Suppressor macrophage treated with lipopolysaccharide for 4 hours (primary cell): ENCODE data around the gene IFI27.

ENCODE experiments used
- DNase-seq: peaks from one replicate; pipeline ENCODE4 v3.0.0-alpha.2; 2020

Gene IFI27

DNA sequence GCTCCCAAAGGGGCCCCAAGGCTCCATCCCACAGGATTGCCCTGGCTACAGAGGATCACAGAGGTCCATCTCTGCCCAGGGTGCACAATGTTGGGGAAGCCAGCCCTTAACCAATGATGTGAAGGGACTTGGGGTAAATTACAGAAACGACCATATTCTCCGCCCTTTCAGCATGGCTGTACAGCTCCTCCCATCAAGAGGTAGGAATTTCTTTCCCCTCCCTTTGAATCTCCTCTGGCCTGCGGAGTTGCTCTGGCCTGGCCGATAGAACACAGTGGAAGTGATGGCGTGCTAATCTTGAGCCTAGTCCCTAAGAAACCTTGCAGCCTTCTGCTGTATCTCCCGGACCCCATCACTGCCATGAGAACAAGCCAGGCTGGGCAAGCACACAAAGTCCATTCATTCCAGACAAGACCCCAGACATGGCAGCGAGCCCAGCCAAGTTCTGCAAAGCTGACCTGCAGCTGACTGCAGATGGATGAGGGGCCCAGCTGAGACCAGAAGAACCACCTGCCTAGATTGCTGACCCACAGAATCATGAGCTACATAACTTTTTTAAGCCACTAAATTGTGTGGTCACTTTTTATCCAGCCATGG is 6.9 kb upstream of the IFI27 start:
- DNase-seq = no peak

DNA sequence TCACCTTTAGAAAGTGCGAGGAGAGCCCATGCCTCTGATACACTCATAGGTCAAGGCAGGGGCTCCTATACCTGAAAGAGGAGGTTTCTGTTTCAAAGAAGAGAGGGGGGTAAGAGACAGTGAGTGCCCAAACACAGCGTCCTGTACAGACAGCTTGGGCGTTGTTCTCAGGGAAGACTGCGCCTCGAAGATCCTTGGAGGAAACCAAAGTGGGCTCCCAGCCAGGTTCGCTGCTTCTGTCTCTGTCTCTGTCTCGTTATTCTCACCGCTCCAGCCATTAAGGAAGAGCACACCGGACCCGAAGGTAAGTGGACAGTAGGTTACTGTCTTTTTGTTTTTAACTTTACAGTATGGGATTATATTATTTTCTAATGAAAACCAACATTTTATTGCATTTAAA is 5.8 kb upstream of the IFI27 start:
- no peak for DNase-seq

DNA sequence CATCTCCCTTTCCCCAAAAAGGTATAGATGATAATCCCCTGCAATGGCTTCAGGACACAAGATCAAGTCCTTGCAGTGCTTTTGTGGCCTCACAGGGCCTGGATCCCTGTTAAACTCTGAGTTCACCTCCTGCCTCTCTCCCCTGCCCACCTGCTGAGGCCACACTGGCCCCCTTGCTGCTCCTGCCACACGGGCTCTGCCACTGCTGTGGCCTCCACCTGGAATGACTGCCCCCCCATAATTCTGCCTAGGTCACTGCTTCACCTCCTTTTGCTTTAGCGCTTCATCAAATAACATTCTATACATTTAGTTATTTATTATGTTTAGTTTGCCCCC is 653 bp upstream of the IFI27 start:
- no peak for DNase-seq

DNA sequence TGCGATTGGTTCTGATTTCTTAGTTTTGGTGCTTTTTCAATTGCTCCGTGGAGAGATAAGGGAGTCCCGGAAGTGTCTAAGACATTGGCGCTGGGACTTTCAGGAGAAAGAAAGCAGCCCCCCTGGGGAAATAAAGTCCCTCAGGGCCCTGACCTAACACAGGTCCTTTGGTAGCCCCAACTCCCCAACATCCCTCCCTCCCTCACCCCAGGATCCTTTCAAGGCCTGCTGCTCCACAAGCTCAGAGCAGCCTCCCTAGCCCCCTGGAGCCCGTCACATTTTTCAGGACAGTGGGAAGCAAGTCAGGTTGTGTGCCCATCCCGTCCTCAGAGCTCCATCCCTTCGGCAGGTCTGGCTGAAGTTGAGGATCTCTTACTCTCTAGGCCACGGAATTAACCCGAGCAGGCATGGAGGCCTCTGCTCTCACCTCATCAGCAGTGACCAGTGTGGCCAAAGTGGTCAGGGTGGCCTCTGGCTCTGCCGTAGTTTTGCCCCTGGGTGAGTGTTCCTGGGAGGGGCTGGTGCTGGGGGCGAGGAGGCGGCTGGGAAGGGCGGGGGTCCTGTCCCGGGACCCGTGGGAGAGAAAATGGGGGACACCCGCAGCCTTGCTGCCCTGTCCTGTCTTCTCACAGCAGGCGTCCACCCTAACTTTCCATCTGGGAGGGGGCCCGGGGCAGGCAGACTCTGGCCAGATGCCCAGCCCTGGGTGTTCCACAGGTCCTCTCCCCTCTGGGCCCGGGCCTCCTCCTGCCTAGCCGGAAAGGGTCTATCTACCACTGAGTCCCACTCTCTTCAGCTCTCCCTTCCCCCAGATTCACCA is 950 bp downstream of the IFI27 start:
- no peak for DNase-seq

DNA sequence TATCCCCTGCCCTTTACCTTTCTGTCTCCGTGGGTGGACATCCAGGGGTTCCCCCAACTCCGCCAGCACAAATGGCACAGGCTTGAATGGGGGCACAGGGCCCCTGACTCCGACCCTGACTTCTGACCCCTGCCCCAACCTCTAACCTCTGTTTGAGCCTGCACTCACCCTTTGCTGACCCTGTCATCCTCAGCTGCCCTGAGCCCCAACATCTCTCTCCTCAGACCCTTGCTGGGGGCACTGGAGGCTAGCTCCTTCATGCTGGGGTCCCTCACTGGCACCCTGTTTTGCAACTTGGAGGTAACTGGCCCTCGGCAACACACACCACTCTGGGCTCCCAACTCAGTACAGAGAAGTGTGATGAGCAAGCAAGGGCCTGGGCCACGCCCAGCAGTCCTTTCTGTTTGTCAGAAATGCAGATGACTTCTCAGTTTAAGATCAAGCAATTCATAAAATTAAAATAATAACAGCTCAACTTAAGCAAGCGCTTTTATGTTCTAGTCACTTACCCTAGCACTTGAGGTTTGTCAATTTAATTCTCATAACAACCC is 2.1 kb downstream of the IFI27 start:
- no peak for DNase-seq

DNA sequence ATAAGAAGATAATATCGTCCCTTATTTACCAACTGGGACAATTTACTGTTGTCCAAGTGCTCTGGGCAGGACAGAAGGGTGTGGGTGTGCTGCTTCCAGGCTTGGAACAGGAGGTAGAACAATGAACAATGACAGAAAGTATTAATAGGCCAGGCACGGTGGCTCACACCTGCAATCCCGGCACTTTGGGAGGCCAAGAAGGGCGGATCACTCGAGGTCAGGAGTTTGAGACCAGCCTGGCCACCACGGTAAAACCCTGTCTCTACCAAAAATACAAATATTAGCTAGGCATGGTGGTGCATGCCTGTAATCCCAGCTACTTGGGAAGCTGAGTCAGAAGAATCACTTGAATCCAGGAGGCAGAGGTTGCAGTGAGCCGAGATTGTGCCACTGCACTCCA is 2.5 kb downstream of the IFI27 start:
- no peak for DNase-seq

DNA sequence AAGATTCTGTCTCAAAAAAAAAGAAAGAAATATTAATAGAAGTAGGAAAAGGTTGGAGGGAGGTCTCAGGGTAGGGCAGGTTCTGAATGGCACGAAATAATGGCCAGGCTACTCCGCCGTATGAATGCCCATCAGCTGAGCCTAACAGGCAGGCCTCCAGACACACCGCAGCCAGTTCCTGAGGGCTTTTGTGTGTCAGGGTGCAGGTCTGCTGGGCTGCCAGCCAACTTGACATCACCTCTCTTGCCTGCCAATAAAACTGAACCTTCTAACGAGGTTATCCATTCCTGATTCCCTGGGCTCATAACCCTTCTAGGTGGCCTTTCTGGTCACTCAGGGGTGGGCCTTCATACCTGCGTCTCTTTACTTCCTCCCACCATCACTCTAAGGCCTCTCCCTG is 3.0 kb downstream of the IFI27 start:
- no peak for DNase-seq

DNA sequence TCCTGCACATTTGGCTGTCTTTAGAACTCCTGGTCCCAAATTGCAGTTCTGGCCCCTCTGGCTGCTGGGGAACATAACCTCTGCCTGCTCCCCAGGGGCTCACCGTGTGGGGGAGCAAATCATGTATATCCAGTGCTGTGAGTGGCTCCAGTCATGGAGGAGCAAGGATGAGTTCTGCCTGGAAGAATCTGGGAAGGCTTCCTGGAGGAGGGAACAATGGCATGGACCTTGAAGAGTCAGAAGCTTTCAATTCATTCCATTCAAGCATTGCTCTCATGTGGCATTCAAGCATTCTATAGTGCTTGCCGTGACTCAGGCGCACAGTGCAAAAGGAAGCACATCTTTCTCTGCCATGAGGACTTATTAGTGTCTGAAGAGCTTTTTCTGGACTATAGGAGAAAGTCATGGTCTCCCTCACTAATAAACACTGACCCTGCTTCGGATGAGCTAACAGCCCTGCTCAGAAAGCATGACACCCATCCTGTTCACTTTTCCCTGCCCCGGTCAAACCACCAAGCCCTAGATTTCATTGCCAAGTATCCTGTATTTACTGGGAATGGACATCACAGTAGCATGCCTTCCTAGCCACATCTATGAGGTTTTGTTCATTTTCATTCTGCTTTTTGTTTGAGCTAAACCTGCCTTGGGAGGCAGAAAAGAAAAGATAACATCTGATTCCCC is 3.5 kb downstream of the IFI27 start:
- no peak for DNase-seq

DNA sequence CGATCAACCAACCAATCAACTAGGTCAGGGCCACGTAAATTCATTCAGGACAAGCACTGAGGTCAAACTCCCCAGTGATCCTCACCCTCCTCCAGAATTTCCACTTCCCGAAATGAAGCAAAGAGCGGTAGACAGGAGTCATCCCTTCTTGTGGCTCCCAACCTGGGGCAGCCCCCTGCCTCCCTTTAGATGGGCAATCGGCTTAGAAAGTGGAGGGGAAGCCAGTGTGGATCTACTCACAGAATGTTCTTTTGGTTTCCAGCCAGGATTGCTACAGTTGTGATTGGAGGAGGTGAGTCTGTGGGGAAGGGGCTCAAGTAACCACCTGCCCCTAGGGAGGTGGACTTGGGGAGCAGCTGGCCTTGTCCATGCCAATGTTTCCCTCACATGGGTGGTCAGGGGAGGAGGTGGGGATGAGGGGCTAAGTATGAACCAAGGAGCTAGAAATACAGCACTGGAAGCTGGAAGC is 4.1 kb downstream of the IFI27 start:
- no peak for DNase-seq

DNA sequence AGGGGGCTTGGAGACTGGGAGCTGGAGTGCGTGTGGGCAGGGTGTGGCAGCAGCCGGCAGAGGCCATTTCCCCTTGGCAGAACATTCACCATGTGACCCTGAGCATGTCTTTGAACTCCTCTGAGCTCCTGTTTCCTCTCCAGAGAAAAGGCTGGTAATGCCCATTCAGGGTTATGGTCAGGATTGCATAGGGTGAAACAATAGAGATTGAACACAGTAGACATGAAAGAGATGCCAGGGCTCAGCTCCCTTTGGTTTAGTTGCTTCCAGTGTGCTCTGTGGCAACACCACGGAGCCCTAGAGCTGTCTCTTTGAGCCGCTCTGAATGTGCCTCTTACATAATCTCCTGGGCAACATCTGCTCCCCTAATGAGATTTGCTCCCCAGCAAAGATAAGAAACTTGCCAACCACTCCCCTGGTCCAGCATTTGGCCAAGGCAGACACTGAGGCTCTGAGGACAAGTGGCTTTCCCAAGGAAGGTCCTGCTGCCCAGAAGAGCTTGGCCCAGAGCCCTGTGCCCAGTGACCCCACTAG is 4.6 kb downstream of the IFI27 start:
- peak; percentile 31 for DNase-seq

DNA sequence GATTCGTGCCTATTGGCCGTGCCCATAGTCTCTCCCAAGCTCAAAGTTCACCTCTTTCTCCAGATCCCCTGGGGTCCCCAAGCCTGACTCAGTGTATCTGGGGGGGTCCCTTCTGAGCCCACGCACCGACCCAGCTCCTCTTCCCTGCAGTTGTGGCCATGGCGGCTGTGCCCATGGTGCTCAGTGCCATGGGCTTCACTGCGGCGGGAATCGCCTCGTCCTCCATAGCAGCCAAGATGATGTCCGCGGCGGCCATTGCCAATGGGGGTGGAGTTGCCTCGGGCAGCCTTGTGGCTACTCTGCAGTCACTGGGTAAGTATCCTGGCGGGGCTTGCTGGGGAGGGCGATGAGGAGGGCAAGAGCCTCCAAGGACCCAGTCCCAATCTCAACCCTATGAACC is 5.1 kb downstream of the IFI27 start:
- DNase-seq = no peak

DNA sequence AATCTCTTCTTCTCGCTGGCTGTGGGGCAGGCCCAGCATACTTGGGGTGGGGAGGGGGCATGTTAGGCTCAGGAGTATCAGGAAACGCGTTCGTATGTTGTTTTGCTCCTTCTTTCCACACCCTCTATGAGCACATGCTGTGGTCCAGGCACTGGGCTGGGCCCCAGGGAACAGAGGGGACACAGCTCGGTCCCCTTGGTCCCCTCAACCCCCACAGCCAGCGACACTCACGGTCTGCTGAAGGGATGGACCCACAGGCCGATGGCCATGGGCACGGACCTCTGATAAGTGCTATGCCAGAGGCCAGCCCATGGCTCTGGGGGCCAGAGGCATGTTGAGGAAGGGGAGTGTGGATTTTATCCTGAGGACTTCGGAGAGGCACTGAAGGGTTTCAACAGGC is 6.2 kb downstream of the IFI27 start:
- no peak for DNase-seq

DNA sequence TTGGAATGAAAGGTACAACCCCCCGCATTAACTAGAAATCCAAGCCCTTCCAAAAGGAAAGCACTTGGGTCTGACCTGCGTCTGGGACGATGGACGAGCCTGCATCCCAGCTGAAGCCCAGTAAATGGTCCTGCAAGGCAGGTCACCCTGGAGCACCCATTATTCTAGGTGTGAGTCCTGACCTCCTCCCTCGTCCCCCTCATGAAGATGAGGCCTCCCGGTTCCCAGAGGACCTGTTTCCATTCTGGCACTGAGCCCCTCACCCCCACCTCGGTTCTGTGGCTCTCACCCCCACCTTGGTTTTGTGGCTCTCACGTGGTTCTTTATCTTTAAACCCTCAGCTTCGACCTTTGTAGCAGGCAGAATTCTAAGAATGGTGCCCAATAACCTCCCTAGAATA is 7.3 kb downstream of the IFI27 start:
- DNase-seq = no peak

DNA sequence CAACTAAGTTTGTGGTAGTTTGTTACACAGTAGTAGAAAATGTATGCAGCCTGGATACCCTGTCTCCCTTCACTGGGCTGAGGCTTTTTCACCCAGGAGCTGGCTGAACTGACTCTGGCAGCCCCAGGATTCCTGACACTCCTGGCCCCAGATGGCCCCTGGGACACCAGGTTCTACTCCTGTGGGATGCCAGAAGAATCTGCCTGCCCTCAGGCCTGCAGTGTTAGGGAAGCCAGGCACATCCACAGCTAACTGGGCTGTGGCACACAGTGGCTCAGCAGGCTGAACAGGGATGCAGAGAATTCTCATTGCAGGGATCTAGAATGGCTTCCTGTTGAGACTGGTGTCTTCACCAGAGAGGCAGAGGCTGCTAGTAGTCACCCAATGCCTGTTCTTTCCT is 8.5 kb downstream of the IFI27 start:
- DNase-seq = no peak

DNA sequence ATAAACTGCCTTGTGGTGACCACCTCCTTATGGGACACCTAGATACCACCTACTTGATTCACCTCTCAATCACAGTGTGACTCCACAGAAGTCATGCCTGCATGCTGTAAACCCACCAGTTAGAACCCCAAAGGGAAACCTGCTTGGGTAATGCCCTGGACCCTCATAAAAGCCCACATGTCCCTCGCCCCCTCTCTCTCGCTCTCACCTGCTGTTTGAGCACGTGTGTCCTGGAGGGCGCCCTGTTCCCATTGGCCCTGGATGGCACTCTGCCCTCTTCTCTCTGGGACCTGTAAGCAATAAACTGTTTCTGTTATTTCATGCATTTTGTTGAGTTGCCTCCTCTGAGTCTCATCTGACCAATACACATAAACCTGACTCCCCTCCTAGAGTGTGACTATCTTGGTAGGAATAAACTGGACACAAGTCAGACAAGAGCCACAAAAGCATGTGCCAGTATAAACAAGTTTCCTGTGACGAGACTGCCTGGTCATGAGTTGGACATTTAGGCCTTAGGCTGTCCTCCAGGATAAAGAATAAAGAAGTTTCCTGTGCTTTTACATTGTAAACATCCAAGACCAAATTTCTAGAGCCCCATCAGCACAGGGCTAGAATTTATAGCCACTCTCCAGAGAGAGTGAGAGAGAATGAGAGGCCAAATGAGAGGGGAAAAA is 10.3 kb downstream of the IFI27 start:
- DNase-seq = no peak

DNA sequence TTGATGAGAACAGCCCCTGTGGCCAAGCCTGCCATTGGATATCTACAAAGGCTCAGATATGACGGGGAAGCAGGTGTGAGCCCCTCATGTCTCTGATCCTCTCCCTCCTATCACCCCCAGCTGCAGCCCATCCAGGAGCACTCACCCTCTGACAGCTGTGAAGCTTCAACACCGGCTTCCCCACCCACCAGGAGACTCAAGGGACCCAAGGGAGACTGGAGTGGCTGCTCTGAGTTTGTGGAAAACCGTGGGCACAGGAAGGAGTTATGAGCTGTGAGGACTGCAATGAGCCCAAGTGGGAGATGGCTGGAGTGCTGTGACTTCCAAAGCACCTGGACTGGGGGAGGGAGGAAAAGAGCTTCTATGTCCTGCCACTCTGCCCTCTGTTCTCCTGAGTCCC is 10.9 kb downstream of the IFI27 start:
- DNase-seq = no peak

DNA sequence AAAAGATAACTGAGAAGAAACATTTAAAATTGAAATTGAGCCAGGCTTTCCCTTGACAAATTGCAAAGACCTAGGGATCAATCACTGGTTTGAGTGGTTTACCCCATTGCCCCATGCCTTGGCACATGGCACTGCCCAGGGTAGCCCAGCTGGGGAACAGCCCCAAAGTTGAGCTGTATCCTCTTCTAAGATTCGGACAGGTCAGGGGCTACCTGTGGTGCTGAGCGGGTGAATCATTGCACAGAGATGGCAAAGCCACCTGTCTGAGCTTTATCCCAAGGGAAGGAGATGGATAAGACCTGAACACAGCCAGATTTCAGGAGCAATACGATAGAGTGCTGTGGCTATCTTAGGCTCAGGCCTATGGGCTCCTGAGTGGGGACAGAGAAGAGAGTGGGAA is 11.9 kb downstream of the IFI27 start:
- no peak for DNase-seq

DNA sequence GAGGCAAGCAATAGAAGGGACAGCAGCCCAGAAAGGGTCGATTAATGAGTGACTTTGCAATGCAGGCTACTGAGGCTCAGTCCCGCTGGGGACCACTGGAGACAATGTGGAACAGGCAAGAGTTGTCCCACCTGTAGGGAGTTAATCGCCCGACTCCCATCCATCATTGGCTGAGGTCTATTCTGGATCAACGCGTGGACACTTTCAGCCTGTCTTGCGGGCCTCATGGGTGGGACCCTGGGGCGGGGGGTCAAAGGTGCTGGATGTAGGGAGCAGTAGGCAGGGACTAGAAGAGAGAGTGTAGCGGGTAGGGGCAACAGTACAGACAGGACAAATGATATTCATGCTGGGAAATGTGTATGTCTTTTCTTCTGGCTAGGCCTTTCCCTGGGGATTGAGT is 12.8 kb downstream of the IFI27 start:
- DNase-seq = no peak

DNA sequence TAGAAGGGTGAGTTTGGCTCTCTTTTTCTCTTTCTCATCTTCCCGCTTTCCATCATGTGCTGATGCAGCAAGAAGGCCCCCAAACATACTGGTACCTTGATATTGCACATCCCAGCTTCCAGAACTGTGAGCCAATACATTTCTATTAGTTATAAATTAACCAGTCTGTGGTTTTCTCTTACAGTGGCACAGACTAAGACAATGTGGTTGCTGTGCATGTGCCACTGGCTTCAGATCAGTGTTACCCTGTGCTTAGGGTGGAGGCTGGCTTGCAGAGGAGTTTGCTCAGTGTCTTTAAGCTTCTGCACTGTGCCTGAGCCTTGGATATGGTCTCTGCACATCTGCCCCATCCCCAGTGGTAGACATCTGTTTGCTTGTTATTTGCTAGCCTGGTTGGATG is 13.3 kb downstream of the IFI27 start:
- DNase-seq = no peak

DNA sequence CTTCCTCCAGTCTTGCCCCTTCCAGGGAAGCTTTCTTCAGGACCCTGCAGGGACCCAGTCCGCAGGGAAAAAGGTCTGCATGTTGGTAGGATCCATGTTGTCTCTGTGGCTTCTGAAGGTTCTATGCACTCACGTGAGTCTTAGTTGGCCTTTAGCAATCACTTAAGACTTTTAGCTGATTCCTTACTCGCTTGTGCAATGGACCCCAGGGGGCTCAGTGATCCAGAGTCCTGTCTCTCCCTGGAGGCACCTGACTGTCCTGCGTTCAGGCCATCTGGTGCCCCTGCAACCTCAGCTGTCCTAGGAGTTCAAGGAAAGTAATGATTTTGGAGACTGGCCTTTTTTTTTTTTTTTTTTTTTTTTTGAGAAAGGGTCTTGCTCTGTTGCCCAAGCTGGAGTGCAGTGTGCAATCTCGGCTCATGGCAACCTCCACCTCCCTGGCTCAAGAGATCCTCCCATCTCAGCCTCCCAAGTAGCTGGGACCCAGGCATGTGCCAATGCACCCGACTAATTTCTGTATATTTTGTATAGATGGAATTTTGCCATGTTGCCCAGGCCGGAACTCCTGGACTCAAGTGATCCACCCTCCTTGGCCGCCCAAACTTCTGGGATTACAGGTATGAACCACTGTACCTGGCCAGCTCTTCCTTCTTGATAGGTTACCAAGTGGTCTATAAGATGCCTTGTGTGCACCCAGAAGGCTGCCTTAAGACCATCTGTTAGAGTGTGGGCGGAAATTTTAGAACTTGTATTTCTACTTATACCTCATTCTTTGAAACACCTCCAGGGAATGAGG is 14.2 kb downstream of the IFI27 start:
- DNase-seq = no peak

DNA sequence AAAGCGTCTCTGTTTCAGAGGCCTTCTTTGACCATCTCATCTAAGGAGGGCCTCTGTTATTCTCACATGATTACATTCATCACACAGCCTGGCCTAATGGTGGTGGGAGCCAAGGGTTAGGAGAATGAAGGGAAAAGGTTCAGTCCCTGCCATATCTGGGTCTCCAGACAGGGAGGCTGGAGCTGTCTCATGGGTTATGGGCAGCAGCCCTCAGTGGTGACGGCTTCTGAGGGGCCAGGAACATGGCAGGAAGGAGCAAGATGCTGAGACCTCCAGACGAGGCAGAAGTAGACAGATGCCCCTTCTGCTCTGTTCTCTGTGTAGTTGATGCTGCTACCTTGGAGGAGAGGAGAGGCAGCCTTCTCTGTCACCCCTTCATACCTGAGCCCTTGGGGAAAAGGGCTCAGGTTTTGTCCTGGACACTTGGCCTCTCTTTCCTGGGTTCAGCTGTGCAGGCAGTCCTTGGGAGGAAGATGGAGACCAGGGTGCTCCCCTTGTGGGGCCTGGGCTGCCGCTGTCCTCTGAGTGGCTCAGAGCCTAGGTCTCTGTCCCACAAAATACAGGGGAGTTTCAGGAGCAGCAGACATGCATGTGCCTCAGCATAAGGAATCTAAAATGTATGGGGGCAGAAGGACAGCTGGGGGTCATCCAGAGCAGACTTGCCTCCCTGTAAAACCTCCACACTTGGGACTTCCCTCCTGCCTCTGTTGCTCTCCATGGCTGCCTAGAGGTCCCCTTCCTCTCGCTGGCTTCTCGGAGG is 15.3 kb downstream of the IFI27 start:
- DNase-seq = no peak

DNA sequence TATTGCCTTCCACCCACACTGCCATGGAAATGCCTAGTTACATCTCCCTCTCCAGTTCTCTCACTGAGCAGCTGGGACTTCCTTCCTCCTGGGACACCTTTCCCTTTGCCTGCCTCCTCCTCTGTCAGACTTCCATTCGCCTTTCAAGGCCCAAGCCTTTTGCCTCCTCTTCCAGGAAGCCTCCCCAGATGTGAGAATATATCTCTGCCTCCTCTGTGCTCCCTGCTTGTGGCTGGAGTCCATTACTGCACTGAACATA is 15.8 kb downstream of the IFI27 start:
- no peak for DNase-seq
